GM18951 (cell line): Measurements from ENCODE around the gene PLEKHA7.

ENCODE experiments used
- POLR2A ChIP-seq: IDR thresholded peaks from 4 replicates; pipeline ENCODE4 v1.6.1; 2011; ENCODE audit warnings: mild to moderate bottlenecking; ENCODE audit not compliant: insufficient read length, insufficient read depth; ENCODE audit errors: extremely low read depth
- in situ Hi-C: fragments of 300-500 bp; cut with MboI; formaldehyde crosslinking; loops from one replicate; pipeline ENCODE4 v1.12.0; 2022; ENCODE audit warnings: low sequenced_read_pairs, mixed read lengths, inconsistent platforms; ENCODE audit not compliant: unreplicated experiment

PLEKHA7 gene

GRCh38 chr11:16784097-16784496 is 230.1 kb downstream of the PLEKHA7 start:
- no peak for TF ChIP-seq POLR2A
- in situ Hi-C loops, result no loop called here

- no peak for TF ChIP-seq POLR2A
- in situ Hi-C loops, result no loop called here
Measured at GRCh38 chr11:16783321-16783801, 230.9 kb downstream of the PLEKHA7 start.

GRCh38 chr11:16781936-16782919 is 232.0 kb downstream of the PLEKHA7 start:
- in situ Hi-C loops, result no loop called here
- no peak for TF ChIP-seq POLR2A

GRCh38 chr11:16780698-16781550 is 233.3 kb downstream of the PLEKHA7 start:
- in situ Hi-C loops, result no loop called here
- TF ChIP-seq POLR2A, result no peak

GRCh38 chr11:16780146-16780545 is 234.1 kb downstream of the PLEKHA7 start:
- in situ Hi-C loops, result no loop called here
- no peak for TF ChIP-seq POLR2A

GRCh38 chr11:16779436-16779835 is 234.8 kb downstream of the PLEKHA7 start:
- TF ChIP-seq POLR2A, result no peak
- in situ Hi-C loops, result no loop called here

GRCh38 chr11:16778876-16779275 is 235.3 kb downstream of the PLEKHA7 start:
- TF ChIP-seq POLR2A, result no peak

GRCh38 chr11:16778286-16778685 is 235.9 kb downstream of the PLEKHA7 start:
- TF ChIP-seq POLR2A, result no peak

More at GRCh38 chr11:16778876-16779275, 235.3 kb downstream of the PLEKHA7 start:
- in situ Hi-C loops, result no loop called here

GRCh38 chr11:16777613-16777975 is 236.6 kb downstream of the PLEKHA7 start:
- TF ChIP-seq POLR2A, result no peak
- in situ Hi-C loops, result no loop called here

More at GRCh38 chr11:16778286-16778685, 235.9 kb downstream of the PLEKHA7 start:
- in situ Hi-C loops, result no loop called here

- no peak for TF ChIP-seq POLR2A
- in situ Hi-C loops, result no loop called here
Measured at GRCh38 chr11:16776711-16777612, 237.3 kb downstream of the PLEKHA7 start.

GRCh38 chr11:16775614-16776283 is 238.5 kb downstream of the PLEKHA7 start:
- in situ Hi-C loops, result no loop called here
- no peak for TF ChIP-seq POLR2A
